Panc1 (cell line): ENCODE measurements around the gene SCCPDH. TPM values are rescaled to one million over a fixed set of nuclear protein-coding genes. Genes with fewer than 3 reads are reported as not detected.
A peak's percentile ranks its signal among the peaks of the same experiment; 100 is the strongest.

Experiments used
- ATAC-seq: fragments of 200-7000 bp; cut with Tn5 transposase; 2 replicates; pipeline ENCODE4 v1.9.1; 2020; ENCODE audit warnings: mild to moderate bottlenecking, moderate library complexity
- BruUV-seq: library from RNA; stranded (reverse); fragments of 400-500 nt; replicated peaks from 2 replicates; lab custom pipeline; 2021; lab: Mats Ljungman, UMichigan
- CTCF ChIA-PET: fragments of 300-600 bp; sonication (Branson Sonifier 250); formaldehyde crosslinking; loops from one replicate; lab custom pipeline; 2022; ENCODE audit warnings: antibody characterized with exemption; lab: Charles Lee
- POLR2A ChIA-PET: fragments of 300-600 bp; sonication (Branson Sonifier 250); formaldehyde crosslinking; loops from one replicate; lab custom pipeline; 2022; ENCODE audit warnings: antibody characterized with exemption; lab: Charles Lee
- DNase-seq: peaks from one replicate; pipeline ENCODE4 v3.0.0-alpha.2; 2010; ENCODE audit warnings: low read depth, low spot score
- H3K27ac ChIP-seq: 2 replicates; pipeline ENCODE4 v1.5.1; 2011; ENCODE audit warnings: mild to moderate bottlenecking, low read length, inconsistent platforms
- H3K27me3 ChIP-seq: fragments of 200-500 bp; sonication (Bioruptor generic); 2 replicates; pipeline ENCODE4 v1.6.0; 2014; ENCODE audit warnings: low read length, inconsistent platforms; ENCODE audit not compliant: control insufficient read depth, insufficient read depth
- H3K36me3 ChIP-seq: fragments of 200-500 bp; sonication (Bioruptor generic); 2 replicates; pipeline ENCODE4 v1.5.1; 2014; ENCODE audit warnings: inconsistent platforms, mild to moderate bottlenecking, low read length, moderate library complexity; ENCODE audit not compliant: control insufficient read depth, insufficient read depth
- H3K4me1 ChIP-seq: 2 replicates; pipeline ENCODE4 v1.5.1; 2011; ENCODE audit warnings: inconsistent platforms, mild to moderate bottlenecking, low read length, moderate library complexity; ENCODE audit not compliant: control insufficient read depth, insufficient read depth
- H3K4me3 ChIP-seq, 2 experiments: 2 replicates each; pipeline ENCODE4 v1.5.1; 2011 to 2012; ENCODE audit warnings: low read depth in 2 of 2, low read length in 2 of 2, mild to moderate bottlenecking in 2 of 2, inconsistent platforms in 1 of 2, moderate library complexity in 1 of 2
- H3K9me3 ChIP-seq: fragments of 200-500 bp; sonication (Bioruptor generic); 2 replicates; pipeline ENCODE4 v1.5.1; 2014; ENCODE audit warnings: low read depth, mild to moderate bottlenecking, inconsistent platforms, low read length, moderate library complexity; ENCODE audit not compliant: control insufficient read depth, insufficient read depth
- CTCF ChIP-seq: fragments of 450-650 bp; IDR thresholded peaks from 2 replicates; pipeline ENCODE4 v1.5.1; 2017; ENCODE audit warnings: mild to moderate bottlenecking
- POLR2AphosphoS5 ChIP-seq: IDR thresholded peaks from 2 replicates; pipeline ENCODE4 v1.6.1; 2012; ENCODE audit warnings: mild to moderate bottlenecking, low read depth, low read length, moderate library complexity
- REST ChIP-seq, 2 experiments: IDR thresholded peaks; 2 replicates each; pipeline ENCODE4 v1.6.1; 2011 to 2012; ENCODE audit warnings: low read depth in 2 of 2, control low read depth in 1 of 2, low read length in 1 of 2, mild to moderate bottlenecking in 1 of 2, moderate library complexity in 1 of 2; ENCODE audit not compliant: insufficient read depth in 1 of 2
- SIN3A ChIP-seq: IDR thresholded peaks from 2 replicates; pipeline ENCODE4 v1.6.1; 2012; ENCODE audit warnings: low read depth, mild to moderate bottlenecking, low read length, moderate library complexity, borderline replicate concordance; ENCODE audit not compliant: insufficient read depth
- TCF7L2 ChIP-seq: IDR thresholded peaks from 2 replicates; pipeline ENCODE4 v1.6.1; 2011; ENCODE audit warnings: mild to moderate bottlenecking, low read depth, low read length, inconsistent platforms
- in situ Hi-C: cut with HindIII; loops from 2 replicates; pipeline ENCODE4 v1.10.0; 2016; ENCODE audit warnings: low sequenced_read_pairs, low pct_unique_long_range_greater_than_20kb
- intact Hi-C: fragments of 100-400 bp; cut with micrococcal nuclease; formaldehyde crosslinking; loops from one replicate; pipeline ENCODE4 v1.10.0; 2022; ENCODE audit not compliant: unreplicated experiment
- total RNA-seq: library from RNA; stranded (reverse); gene quantifications from one replicate; pipeline ENCODE4 v1.2.1, GENCODE V29; 2021; ENCODE audit not compliant: unreplicated experiment

SCCPDH gene
- total RNA-seq, 1 experiment from 2014 or later = 40.2 TPM

- in situ Hi-C loops (no loop called here), intact Hi-C loops (no loop called here)
- no peak for DNase-seq
- TF ChIP-seq CTCF (no peak), REST (IDR thresholded peaks at IDR 0.05; ENCODE audit: insufficient read depth in 1 of 2, low read depth in 2 of 2, low read length in 1 of 2) (no peak), POLR2AphosphoS5 (no peak), TCF7L2 (no peak), SIN3A (no peak)
- no TSS peak for BruUV-seq
- Histone ChIP-seq H3K4me3 (no peak overlapping the region), H3K27me3 (no peaks in the 10 kb centered on the region; the same call in 1 of the 2 replicates), H3K4me1 (no peaks in the 10 kb centered on the region), H3K9me3 (no peaks in the 10 kb centered on the region), H3K36me3 (no peaks in the 10 kb centered on the region), H3K27ac (no peak overlapping the region)
- ChIA-PET CTCF (no interaction called here), POLR2A (no interaction called here)
- ATAC-seq = peak; percentile 66; the same call in 1 of the 2 replicates
Observed at GRCh38 chr1:246805135-246805716, 81.0 kb downstream of the SCCPDH start.

GRCh38 chr1:246809473-246809872 lies 85.3 kb downstream of the SCCPDH start:
- ChIA-PET POLR2A (no interaction called here), CTCF (no interaction called here)
- DNase-seq (no peak), ATAC-seq (0 out of 2 replicates have a peak, but pooled peaks have one; percentile 24)
- H3K9me3 ChIP-seq = no peaks in the 10 kb centered on the region
- intact Hi-C loops (no loop called here), in situ Hi-C loops (no loop called here)
- no peak overlapping the region for H3K4me3 ChIP-seq
- H3K27ac ChIP-seq = no peak overlapping the region
- no peaks in the 10 kb centered on the region for H3K36me3 ChIP-seq
- no peaks in the 10 kb centered on the region; the same call in 1 of the 2 replicates for H3K27me3 ChIP-seq
- no peak for TF ChIP-seq SIN3A
- TF ChIP-seq CTCF = no peak
- TF ChIP-seq TCF7L2 = no peak
- no peak for TF ChIP-seq REST (IDR thresholded peaks at IDR 0.05; ENCODE audit: insufficient read depth in 1 of 2, low read depth in 2 of 2, low read length in 1 of 2)
- TF ChIP-seq POLR2AphosphoS5 = no peak
- no TSS peak for BruUV-seq
- no peaks in the 10 kb centered on the region for H3K4me1 ChIP-seq
